ENCODE measurements around the gene COL4A6.

DNA sequence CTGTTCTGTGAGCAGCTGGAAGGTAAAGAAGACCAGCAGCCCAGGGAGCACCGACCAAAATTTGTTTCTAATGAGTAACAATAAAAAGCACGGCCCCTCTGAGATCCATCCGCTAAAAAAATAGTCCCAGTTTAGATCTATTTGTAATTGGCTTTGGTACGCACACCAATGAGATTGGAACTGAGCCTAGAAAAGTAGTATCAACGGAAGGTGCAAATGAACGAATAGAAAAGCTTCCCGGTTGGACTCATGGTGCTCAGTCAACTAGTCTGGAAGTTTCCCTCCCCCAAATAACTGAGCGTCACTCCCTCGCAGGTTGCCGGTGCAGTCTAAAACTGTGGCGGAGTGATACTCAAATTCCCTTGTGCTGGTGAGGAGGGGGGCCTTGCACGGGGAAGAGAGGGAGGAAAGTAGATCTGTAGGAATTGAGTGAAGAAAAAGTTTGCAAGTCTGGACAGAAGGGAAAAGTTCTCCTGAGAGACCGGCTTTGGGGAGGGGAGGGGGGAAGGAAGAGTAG lies 1.3 kb upstream of the COL4A6 start, which contains the start of gene COL4A5:
- no peak for TF ChIP-seq ZFP30 (CRISPR knock-in tag; IDR thresholded peaks at IDR 0.05)
- no peak for TF ChIP-seq ZNF70 (CRISPR knock-in tag; IDR thresholded peaks at IDR 0.05)
- no peak for TF ChIP-seq ARNTL (CRISPR knock-in tag; IDR thresholded peaks at IDR 0.05; ENCODE audit: borderline replicate concordance, low read depth)
- TF ChIP-seq BACH2 (CRISPR knock-in tag; IDR thresholded peaks at IDR 0.05; ENCODE audit: borderline replicate concordance), result no peak
- TF ChIP-seq ZNF8 (CRISPR knock-in tag; IDR thresholded peaks at IDR 0.05), result no peak
- TF ChIP-seq, protein P1, sequence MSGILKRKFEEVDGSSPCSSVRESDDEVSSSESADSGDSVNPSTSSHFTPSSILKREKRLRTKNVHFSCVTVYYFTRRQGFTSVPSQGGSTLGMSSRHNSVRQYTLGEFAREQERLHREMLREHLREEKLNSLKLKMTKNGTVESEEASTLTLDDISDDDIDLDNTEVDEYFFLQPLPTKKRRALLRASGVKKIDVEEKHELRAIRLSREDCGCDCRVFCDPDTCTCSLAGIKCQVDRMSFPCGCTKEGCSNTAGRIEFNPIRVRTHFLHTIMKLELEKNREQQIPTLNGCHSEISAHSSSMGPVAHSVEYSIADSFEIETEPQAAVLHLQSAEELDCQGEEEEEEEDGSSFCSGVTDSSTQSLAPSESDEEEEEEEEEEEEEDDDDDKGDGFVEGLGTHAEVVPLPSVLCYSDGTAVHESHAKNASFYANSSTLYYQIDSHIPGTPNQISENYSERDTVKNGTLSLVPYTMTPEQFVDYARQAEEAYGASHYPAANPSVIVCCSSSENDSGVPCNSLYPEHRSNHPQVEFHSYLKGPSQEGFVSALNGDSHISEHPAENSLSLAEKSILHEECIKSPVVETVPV (CRISPR knock-in tag; IDR thresholded peaks at IDR 0.05), result no peak
- TF ChIP-seq ZNF565 (CRISPR knock-in tag; conservative IDR thresholded peaks at IDR 0.05; ENCODE audit: low read depth), result no peak
- no peak for TF ChIP-seq RARB (CRISPR knock-in tag; IDR thresholded peaks at IDR 0.05)
- TF ChIP-seq, protein P2, sequence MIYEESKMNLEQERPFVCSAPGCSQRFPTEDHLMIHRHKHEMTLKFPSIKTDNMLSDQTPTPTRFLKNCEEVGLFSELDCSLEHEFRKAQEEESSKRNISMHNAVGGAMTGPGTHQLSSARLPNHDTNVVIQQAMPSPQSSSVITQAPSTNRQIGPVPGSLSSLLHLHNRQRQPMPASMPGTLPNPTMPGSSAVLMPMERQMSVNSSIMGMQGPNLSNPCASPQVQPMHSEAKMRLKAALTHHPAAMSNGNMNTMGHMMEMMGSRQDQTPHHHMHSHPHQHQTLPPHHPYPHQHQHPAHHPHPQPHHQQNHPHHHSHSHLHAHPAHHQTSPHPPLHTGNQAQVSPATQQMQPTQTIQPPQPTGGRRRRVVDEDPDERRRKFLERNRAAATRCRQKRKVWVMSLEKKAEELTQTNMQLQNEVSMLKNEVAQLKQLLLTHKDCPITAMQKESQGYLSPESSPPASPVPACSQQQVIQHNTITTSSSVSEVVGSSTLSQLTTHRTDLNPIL (CRISPR knock-in tag; IDR thresholded peaks at IDR 0.05; ENCODE audit: low read depth), result no peak
- no peak for TF ChIP-seq TOX (CRISPR knock-in tag; IDR thresholded peaks at IDR 0.05; ENCODE audit: borderline replicate concordance)
- no peak for TF ChIP-seq ZC3H10 (CRISPR knock-in tag; IDR thresholded peaks at IDR 0.05)
- no peak for TF ChIP-seq ISL1 (CRISPR knock-in tag; IDR thresholded peaks at IDR 0.05)
- TF ChIP-seq TCF4 (CRISPR knock-in tag; IDR thresholded peaks at IDR 0.05; ENCODE audit: borderline replicate concordance), result no peak
